Astrocyte of the hippocampus (primary cell): ENCODE results near the gene HPGDS.
"Not testable (repeated sequence)": the region's sequence is repeated elsewhere in the genome, so short reads cannot be mapped to it uniquely, and the experiment has no call there.

Experiments
- DNase-seq: peaks from one replicate; pipeline ENCODE4 v3.0.0; 2011; ENCODE audit warnings: low read depth, low spot score

Gene HPGDS

DNA sequence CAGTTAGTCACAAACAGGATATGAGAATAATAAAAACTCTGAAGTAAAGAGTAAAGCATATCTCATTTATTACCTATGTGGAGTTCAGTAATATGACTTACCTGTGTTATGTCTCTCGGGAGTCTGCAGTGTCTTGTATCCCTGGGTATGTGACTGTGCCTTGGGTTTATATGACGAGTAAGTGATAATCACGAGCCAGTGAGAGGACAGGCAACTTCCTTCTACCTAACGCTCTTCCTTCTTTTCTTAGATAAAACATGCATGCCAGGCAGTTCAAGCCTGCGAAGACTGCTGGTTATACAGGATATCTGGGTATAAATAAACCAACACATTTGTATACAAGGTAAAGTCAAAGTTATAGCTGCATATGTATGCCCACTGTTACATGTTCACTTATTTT is at the start of gene HPGDS:
TSS of gene HPGDS (minus strand) at position 143 of the 400 bp plus-strand sequence. CDS start 8,207 bp downstream, outside the sequence.
- no peak for DNase-seq

DNA sequence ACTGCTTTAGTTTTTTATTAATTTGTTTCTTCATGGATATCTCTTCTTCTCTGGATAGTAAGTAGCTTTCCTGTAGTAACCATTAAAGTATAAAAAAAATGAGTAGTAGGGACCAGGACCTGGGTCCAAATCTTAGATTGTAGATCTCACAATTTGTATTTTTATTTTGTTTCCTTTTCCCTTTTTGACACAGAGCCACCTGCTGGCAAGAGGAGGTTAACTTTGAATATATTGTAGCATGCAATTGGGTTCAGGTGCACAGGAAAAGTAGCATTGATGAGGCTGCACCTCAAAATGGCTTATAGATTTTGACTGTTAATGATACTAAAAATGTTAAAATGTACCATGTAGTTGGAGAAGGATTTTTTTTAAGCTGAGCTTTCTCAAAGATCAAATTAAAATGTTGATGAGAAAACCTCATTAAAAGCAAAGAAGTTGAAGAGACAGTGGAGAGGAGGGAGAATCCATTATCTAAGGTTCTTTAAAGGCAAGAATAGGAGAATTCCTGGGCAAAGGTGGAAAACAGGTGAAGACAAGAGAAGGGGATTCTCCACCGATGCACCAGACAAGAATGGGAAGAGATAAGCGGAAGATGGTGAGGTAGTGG is 48.3 kb upstream of the HPGDS start:
- peak; percentile 37 for DNase-seq

DNA sequence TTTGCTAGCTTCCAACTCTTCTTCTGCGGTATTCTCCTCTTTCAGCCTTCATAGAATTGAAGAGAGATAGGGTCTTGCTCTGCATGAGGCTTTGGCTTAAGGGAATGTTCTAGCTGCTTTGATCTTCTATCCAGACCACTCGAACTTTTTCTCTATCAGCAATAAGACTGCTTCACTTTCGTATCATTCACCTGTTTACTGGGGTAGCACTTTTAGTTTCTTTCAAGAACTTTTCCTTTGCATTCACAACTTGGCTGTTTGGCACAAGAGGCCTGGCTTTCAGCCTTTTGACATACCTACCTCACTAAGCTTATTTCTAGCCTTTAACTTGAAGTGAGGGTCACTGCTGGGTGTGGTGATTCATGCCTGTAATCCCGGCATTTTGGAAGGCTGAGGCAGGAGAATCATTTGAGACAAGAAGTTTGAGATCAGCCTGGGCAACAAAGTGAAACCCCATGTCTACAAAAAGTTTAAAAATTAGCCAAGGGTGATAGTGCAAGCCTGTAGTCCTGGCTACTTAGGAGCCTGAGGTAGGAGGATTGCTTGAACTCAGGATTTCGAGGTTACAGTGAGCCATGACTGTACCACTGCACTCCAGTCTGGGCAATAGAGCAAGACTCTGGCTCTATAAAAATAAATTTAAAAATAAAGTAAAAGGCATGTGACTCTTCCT is 47.1 kb upstream of the HPGDS start:
- no peak for DNase-seq

DNA sequence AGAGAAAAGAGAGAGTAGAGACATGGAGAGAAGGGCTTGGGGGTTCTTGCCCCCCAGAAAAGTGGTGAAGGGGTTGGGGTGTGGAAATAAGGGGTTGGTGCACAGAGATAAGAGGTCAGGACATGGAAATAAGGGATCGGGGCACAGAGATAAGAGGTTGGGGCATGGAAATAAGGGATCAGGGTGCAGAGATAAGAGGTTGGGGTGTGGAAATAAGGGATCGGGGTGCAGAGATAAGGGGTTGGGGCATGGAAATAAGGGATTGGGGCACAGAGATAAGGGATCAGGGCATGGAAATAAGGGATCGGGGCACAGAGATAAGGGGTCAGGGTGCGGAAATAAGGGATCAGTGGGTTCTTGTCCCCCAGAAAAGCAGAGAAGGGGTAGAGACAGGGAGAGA is 45.3 kb upstream of the HPGDS start:
- DNase-seq: not testable (repeated sequence)

DNA sequence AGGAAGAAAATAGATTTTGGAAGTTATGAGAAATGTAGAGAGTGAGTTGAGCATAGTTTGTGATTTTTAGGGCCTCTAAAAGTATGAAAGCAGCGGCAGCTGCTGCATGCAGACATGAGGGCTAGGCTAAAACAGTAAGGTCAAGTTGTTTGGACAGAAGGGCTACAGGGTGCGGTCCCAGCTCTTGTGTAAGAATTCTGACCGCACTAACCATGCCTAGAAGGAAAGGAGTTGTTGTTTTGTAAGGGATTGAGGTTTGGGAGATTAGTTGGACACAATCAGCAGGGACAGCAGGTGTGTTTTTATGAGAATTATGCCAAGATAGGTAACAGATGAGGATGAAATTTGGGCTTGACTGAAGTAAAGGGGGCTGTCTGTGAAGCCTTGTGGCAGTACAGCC is 42.8 kb upstream of the HPGDS start:
- not testable (repeated sequence) for DNase-seq

DNA sequence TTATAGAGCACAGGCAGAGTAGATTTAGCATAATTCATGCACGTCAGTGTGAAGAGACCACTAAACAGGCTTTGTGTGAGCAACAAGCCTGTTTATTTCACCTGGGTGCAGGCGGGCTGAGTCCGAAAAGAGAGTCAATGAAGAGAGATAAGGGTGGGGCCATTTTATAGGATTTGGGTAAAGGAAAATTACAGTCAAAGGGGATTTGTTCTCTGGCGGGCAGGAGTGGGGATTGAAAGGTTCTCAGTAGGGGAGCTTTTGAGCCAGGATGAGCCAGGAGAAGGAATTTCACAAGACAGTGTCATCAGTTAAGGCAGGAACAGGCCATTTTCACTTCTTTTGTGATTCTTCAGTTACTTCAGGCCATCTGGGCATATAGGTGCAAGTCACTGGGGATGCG is 40.3 kb upstream of the HPGDS start:
- DNase-seq: not testable (repeated sequence)

DNA sequence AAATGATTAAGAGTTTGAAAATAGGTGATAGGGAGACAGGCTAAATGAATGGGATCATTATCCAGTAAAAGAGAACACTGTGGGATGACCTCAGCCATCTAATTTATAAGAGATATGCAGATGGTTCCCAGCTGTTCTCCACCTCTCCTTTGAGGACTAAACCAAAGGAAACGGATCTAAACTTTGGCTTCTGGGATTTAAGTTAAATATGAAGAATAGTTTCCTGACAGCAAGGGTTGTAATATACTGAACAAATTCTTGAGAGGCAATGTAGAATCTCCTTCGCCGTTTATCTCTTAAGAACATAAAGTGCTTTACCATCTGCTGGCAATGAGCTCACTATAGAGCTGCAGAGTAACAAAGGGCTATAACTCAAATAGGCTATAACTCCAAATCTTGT is 35.4 kb upstream of the HPGDS start:
- no peak for DNase-seq

DNA sequence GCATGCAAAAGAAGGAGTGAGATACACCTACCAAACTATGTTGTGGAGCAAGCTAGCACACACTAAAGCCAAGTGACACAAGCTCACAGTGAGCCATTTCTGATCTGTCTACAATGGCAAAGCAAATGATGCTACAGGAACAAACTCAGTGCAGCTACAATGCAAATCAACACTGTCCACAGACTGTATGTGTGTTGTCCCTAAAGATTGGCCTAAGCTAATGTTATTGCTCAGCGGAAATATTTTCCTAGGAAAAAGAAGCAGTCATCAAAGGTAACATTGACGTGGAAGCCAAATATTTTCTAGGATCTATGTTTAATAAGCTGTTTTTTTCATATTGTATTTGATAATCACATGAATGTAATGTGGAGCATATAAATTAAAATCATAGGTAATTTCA is 34.7 kb upstream of the HPGDS start:
- no peak for DNase-seq

DNA sequence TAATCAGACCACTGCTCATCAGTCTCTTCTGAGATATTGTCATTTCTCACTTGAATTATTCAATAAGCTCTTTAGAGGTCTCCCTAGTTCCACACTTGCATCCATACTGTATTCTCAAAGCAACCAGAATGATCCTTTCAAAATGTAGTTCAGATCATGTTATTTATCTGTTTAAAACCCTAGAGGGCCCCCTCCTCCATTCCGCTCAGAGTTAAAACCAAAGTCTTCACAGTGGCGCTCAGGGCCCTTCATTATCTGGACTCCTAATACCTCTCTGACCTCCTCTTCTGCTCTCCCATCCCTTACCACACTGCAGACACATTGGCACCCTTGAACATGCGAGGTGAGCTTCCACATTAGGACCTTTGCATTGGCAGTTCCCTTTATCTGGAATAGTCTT is 32.7 kb upstream of the HPGDS start:
- DNase-seq: no peak

DNA sequence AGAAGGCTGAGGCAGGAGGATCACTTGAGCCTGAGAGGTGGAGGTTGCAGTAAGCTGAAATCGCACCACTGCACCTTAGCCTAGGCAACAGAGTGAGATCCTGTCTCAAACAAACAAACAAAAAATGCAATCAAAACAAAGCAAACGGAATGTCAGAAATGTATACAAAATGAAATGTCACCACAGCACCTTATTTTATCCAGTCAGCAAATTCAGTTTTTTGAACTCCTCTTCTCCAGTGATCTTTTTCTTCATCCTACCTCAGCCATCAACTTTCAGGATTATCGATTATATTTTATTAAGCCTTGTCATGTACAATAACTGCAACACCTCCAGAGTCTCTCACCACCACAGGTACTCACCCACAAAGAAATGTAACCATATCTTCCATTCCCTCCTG is 31.1 kb upstream of the HPGDS start:
- DNase-seq: no peak

DNA sequence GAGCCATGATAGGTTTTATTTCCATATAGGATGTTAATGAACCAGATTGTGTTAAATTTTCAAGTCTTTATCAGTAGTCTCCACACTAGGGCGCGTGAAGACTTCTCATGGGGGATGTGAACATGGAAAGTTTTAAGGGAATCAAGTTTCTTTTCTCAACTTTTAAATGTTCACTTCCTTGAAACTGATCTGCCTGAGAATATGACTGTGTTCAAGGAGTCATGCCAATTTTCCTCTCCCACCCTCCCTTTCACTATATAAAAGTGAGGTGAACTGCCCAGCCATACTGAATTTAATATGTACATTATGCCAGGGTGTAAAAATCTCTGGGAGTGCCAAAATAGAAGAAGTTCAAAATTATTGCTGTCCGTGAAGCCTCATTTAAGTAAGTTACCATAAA is 30.4 kb upstream of the HPGDS start:
- DNase-seq: no peak

DNA sequence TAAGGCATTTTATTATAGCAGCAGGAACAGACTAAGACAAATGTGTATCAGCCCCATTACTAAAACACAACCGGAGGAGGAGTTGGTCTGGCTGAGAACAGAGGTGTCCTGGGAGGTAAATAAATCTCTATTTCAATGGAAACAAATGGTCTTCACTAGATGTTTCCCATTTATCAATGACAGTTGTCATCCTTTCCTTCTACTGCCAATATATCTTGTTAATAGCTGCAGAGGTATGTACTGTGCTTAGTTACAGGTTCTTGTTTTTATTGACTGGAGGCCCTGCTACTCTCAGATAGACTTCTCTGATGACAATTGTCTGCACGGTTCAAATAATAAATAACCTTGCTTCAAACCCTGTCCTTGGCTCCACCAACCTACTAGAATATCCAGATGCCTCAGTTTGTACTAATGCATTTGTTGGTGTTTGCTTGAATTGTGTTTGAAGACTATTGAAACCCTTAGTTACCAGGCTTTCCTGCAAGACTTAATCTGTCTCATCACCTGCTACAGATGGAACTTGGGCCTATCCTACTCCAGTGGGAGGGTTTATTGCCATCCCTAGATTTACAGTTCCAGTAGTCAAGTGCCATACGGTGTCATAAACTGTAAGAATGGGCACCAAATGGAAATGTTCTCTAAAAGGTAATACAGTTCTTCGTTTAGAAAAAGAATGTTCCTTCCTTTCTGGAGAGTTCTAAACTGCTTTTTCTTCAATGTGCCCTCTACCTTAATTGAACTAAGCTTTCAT is 29.8 kb upstream of the HPGDS start:
- DNase-seq: no peak

DNA sequence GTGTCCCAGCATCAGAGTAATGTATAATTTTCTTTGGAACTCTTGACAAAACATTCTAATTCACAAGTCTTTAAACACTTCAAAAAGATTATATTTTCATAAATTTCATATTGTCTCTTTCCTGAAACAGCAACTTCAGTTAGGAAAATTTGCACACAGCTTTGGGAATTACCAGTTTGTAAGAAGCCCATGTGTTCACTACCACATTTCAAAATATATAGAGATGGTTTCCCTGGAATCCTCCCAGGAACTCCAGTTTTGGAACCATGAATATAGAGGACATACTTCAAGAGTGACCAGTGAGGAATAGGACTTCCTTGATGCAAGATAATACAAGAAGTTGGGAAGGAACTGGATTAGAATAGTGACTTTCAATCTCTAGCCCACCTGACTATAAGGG is 28.7 kb upstream of the HPGDS start:
- no peak for DNase-seq

DNA sequence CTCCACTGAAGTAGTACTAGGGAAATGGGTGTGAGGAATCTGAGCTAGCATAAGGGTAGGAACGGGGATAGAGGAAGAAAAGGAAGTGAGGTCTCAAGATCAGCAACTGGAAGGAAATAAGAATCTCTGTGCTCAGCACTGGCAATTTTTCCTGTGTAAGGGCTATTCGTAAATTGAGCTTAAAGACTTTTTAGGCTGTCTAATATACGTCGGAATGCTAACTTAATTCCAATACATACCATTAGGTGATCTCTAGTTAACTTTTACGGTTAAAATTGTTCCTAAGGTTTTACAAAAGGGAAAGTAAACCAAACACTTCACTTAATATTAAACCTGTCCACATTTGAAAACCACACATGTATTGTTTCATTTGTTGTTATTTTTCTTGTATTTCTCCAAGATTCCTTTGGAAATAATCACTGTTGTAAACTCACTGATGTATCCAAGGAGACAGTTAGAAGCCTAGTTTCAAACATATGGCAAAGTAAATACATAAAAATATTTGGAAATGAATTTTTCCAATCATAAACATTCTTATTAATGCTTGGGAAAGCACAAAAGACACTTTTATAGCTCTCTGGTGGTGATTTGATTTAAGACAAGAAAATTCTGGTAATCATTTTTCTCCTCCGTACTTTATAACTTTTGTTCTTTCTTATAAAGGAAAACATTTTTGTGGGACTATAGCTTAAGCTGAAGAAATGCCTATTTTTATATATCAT is 28.1 kb upstream of the HPGDS start:
- DNase-seq: no peak

DNA sequence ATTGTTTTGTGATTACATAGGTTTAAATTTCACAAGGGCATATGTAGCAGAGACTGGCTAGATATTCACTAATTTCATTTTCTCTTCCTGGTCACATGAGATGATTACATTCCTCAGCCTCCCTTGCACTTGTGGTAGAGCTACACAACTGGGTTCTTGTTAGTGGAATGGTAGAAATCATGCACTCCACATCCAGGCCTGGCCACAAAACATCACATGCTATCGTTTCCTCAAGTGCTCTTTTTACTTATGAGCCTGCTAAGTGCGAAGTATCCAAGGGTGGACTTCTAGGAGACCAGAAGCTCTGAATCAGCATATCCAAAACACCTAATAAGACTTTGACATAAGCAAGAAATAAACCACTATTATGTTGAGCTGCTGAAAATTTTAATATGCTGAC is 26.4 kb upstream of the HPGDS start:
- DNase-seq: no peak

DNA sequence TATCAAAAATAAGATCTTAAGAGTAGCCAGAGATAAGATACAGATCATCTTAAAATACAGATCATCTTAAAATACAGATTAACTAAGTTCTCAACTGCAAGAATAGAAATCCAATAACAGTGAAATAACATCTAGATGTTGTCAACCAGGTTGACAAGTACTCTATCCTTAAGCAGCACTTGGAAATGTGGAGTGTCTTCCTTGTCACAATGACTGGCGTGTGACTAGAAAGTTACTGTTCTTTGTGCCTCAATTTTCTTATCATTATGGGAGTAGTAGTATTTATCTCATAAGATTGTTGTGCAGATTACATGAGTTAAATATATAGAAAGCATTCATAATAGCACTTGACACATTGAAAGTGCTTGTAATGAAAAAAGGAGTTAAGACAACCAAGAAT is 25.8 kb upstream of the HPGDS start:
- DNase-seq: no peak

DNA sequence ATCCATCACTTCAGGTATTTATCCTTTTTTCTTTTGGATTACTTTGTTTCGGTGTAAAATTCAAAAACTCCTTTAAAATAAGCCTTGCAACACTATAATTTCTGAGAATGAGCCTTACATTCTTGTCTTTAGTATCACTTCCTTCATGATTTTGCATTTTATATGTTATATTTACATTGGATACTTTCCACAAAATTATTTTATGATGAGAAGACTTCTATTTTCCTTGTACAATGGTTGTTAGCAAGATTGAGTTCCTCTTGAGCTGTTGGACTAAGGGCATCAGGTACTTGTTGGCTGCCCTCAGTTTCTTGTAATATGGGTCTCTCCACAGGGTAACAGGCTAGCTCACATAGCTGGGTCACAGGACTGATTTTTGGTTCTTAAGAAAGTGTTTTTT is 22.7 kb upstream of the HPGDS start:
- DNase-seq: no peak

DNA sequence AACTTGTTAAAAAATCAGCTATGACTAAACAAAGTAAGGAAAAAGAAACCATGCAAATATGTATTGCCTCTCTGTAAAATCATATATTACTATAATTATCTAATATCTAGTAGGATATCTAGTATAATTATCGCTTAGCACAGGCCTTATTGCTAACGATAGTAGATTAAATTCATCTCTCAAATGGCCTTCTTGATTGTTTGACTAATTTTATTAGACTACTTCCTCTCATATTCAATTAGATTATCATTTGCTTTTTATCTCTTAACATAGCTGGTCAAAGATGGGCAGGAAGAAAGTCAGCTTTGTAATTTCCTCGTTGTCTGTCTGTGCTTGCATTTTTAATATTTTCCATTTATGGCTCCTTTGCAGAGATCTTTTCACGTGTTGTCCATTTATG is 21.9 kb upstream of the HPGDS start:
- no peak for DNase-seq

DNA sequence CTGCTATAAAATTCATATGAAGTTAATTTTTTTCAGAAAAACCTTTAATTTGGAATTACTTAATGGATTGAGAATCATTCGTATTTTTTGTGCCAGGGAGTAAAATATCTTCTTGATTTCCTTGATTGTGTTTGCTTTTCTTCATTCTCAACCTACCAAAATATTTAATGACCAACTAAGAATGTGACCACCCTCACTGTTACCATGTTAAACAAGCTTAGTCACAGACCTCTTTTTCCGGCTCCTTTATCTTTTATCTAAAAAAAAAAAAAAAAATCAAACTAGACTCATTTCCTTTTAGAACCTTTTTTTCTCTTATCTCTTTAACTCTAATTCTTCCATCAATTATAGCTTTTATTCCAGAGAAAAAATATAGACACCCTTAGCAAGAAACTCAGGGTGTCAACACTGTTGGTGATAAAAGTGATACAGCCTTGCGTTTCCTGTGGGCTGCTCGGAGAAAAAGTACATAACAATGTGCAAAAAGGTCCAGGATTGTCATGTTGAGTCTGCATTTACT is 20.6 kb upstream of the HPGDS start:
- DNase-seq: peak; percentile 2

DNA sequence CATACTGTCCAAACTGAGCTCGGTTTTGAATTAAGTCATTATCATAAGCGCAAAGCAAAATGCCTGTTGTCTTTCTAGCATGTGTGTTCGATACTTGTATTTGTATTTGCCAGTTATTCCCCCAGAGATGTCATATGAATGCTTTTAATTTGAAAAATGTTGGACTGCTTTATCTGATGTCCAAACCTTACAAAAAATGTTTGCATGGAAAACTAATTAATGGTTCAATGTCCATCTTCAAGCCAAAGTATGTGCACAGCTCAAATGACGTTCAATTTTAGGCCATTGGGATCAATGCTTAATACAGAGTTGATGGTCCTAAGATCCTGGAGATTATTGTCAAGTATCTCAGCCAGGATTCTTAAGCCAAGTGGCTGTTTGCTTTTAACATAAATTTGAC is 17.2 kb upstream of the HPGDS start:
- no peak for DNase-seq

DNA sequence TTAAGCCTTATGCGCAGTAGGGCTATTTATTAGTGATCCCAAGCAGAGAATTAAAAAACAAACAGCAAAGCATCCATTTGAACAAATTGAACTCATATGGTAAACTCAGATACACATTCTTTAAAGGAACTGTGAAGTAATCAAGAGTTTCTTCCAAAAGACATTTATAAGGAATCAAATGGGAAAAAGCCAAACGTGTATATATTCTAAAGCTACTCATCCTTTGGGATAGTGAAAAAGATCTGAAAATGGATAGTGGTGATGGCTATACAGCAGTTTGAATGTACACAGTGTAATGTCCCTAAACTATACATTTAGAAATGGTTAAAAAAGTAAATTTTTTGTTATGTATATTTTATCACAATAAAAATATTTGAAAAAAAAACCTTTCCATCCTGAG is 16.6 kb upstream of the HPGDS start:
- no peak for DNase-seq

DNA sequence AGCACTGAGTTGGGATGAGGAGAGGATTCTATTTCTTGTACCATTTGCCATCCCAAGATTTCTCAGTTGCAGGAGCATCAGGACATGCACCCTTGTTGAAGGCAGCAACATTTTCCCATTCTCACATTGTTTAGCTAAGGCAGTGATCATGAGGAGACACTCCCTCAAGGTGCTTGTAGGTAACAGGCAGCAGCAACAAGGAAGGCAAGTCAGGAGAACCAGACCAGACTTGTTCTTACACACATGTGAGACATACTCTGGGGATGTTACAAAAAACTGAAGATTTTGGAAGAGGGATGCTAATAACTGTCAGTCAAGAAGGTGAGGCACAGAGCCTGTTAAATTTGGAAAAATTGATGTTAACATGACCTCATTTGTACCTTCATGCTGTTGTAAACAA is 15.5 kb upstream of the HPGDS start:
- DNase-seq: no peak
